AG20443 (cell line): Measurements from ENCODE around the gene SHISAL1.
"Not testable (repeated sequence)": the region's sequence is repeated elsewhere in the genome, so short reads cannot be mapped to it uniquely, and the experiment has no call there.

Experiments used
- DNase-seq: peaks from one replicate; pipeline ENCODE4 v3.0.0; 2012; ENCODE audit warnings: low spot score, mixed read lengths

Gene SHISAL1

DNA sequence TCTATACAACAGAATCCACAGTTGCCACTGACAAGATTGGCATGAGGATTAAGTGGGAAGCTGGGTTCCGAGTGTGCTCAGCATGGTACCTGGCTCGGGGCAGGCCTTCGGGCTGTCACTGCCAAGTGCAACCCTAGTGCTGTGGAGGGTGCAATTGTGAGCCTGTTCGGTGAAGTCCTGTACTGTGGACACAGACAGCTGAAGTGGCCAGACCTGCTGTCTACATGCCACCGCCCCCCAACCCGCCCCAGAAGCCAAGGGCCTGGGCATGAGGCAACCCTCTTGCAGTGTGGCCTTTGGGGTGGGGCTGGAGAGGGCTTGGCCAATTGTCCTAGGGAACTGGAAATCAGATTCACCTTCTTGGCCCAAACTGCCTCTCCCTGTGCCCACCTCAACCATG, 15.6 kb upstream of the SHISAL1 start:
- DNase-seq, result no peak

DNA sequence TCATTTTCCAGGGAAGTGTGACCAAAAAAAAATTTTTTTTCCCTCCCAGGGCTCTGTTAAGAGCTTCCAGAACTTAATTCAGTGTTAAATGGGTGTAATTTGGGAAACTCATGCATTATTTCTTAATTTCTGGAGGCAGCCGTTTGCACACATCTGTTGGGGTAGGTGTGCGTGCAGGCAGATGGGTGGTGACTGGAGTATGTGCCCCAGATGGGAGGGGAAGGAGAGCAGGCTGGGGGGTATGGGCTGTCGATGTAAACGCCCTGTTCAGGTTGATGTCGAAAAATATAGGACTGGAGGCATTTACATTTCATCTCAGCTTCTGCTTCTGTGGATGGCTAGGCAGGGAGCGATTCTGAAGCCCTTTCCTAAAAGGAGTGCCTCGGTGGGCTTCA, 13.7 kb upstream of the SHISAL1 start:
- peak; percentile 46 for DNase-seq

DNA sequence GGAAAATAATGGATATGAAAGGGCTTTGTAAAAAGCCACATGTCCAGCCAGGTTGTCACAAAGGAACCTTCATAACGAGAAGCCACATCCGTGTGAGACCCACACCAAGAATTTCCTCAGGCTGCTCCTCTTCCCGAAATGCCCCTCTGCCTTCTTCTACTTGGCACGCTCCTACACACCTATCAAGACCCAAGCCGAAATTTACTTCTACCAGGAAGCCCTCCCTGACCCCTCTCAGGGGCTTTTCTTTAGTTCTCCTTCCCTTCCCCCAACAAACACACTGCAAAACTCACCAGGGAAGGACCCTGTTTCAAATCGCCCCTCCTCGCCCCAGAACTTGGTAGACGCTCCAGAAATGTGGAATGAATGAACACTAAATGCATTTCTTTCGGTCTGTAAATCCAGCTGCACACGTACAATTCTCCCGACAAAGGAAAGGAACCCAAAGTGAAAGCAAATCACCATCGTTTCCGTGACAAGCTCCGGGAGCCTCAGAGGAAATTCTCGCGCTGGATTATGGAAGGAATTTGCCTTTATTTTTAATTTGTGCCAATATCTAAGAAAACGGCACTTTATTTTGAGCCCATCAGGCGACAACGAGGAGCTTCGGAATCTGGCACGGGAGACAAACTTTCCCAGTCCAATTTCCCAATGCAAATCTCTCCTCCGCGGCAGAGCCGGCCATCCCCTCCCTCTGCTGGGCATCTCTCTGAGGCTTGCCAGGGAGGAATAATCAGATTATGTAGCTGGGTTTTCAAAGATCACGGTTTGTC, 13.2 kb upstream of the SHISAL1 start:
- peak; percentile 67 for DNase-seq

DNA sequence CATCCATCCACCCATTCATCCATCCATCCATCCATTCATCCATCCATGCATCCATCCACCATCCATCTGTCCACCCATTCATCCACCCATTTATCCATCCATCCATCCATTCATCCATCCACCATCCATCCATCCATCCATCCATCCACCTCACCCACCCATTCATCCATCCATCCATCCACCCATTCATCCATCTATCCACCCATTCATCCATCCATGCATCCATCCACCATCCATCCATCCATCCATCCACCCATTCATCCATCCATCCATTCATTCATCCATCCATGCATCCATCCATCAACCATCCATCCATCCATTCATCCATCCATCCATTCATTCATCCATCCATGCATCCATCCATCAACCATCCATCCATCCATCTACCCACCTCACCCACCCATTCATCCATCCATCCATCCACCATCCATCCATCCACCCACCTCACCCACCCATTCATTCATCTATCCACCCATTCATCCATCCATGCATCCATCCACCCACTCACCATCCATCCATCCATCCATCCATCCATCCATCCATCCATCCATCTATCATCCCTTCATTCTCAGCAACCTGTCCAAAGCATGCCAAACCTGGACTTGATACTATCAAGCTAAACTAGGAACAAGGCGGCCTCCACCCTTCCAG, 10.5 kb upstream of the SHISAL1 start:
- DNase-seq, result not testable (repeated sequence)

DNA sequence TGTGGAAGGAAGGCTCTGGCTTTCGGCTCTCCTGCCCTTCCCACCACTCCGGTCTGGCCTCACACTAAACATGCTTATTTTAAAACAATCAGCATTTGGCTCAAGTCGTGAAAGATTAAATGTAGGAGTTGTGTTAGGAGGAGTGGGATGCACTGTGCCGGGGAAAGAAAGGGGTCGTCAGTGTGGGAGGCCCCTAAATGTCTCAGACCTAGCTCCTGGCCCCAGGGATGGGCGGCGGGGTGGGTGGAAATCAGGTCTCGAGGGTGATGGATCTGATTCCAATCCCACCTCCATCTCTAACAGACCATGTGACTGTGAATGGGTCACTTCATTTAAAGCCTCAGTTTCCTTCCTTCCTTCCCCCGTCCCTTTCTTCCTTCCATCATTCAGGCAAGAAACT, 6.9 kb upstream of the SHISAL1 start:
- DNase-seq, result no peak

DNA sequence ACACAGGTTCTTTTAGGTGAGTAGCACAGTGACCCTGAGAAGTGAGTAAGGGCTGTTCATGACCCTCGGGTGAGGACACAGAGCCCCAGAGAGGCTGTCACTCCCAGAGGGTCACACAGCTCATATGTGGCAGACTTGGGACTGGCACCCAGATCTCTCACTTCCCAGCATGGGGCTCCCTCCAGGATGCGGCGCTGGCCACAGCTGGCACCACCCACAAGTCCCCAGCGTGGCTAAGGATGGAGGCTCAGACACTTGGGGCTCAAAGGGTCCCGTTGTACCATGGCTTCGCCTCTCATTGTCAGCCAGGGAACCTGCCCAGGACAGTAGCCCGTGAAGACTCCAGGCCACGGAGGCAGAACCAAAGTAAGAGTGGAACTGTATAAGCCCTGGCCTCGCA, 6.0 kb upstream of the SHISAL1 start:
- DNase-seq, result no peak

DNA sequence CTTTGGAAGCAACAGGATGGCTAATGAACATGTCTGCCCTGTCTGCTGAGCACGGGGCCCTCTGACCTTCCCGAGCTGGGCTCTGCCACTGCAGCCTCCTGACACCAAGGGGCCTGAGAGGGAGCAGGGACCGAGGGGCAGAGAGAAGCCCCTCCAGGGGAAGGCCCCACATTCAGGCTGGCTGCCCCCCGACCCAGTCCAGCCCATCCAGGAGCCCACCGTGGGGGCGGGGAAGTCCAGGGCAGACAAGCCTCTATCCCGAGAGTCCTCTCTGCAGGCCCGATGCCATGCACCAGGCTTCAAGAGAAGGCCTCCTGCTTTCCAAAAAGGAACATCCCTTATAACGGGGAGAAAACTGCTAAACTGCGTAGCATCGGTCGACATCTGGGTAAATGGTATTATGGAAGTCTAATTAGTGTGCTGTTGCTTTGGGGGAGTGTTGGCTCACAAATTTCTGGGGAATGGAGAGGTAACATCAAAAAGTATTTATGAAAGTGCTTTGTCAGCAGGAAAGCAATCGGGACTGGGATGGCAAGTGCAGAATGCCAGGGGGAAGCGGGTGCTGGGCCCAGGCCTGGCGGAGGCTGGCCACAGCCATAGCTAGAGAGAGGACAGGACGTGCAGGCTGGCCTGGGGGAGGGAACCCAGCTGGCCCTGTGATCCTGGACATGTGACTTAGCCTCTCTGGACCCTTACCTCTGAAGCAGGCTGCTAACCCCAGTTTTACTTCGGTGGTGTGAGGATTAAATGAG, 5.3 kb upstream of the SHISAL1 start:
- DNase-seq, result no peak

DNA sequence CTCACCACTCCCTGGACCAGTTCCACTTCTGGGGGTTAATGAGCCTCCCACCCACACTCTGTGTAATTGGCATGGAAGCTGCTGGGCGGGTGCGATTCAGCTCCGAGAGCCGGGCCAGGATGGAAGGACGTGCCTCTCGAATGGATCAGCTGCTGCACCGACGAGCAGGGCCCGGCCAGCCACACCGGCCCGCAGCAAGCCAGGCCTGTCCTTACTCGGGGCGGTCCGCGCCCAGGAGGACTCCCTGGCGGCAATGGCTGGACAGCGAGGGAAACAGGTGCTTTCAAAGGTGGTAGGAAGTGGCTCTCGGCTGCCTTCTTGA, 4.3 kb upstream of the SHISAL1 start:
- DNase-seq, result peak; percentile 33

DNA sequence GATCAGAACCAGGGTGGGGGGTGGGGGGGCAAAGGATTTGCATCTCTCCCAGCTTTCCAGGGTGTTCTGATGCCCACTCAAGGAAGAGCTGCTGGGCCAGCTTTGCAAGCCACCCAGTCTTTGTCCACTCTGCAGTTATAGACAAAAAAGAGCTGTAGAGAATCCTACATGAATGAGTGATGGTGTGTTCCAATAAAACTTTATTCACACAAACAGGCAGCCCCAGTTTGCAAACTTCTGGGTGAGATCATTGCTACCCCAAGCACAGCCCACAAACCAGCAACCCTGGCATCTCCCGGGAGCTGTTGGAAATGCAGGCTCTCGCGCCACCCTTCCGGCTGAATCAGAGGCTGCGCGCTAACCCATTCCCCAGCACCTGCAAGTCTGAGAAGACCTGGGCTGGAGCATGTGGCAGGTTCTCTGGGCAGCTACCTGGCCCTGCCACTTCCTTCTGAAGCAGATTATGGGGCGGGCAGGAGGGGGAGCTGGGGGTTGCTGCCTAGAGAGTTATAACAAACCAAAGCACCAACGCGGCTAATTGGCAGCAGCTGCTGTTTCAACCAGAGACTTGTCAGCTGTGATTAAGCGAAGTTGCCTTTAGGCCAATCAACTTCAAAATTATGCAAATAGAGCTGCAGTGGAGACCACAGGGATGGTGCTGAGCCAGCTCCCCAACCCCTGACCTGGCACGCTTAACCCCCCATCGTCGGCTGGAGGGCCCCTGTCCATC, 3.8 kb upstream of the SHISAL1 start:
- DNase-seq, result no peak

DNA sequence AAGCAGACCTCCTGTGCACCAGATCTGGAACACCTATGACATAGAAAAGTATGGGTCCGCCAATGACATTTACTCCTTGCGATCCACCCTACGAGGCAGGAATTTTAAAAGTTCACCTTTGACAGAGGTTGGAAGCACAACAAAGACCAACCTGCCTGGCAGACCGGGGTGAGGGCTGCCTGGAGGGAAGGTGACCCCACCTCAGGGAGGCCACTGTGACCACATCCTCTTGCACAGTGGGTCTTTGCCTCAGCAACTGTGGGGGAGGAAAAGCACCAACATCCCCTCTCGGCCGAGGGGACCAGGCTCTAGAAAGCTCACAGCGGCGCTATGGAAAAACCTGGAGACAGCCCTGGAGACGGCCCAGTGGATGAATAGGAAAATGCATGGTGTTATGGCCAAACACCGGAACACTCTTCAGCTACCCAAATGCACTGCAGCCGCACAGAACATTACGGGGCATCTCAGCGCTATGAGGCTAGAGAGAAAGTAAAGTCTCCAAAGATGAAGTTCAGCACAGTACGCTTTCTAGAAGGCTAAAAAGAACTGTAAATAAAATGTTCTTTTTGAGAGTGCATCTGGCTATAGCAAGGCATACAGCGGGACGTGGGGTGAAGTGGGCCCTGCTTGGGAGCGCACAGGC, 1.8 kb upstream of the SHISAL1 start:
- no peak for DNase-seq

DNA sequence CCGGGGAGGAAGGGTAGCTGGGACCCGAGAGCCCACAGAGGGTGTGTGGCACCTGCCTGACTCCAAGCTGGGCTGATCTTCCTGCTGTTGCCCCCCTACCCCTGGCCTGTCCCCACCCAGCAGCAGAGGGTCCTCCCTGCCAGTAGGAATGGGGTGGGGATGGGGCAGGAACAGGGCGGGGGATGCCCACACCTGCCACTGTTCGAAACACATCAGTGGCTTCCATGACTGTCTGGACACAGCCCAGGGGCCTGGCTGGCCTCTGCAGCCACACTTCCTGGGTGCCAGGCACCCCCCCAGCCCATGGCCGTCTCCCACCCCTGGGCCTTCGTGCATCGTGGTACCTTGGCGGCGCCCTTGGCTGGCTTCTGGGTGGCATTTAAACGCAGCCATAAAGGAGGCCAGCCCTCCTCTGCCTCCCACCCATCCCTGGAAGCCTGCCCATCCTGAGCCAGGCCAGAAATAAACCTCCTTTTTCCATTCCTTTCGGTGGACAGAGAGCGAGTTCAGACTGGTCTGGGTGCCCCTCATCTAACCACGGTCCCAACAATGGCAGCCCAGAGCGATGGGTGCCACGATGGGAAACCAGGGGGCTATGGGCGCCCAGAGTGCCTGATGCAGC, 745 bp upstream of the SHISAL1 start:
- DNase-seq, result no peak

DNA sequence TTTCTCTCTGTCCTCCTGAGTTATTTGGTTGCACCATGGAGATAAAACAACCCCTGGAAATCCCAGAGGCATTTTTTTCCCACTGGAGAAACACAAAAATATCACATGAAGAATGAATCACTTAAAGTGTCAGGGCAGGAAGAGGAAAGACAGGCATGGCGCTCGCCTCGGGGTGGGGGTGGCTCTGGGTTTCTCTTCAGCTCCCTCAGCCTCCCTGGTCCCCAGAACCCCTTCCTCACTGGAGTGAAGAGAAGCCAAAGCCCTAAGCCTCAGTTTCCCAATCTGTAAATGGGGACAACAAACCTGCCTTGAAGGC, 938 bp downstream of the SHISAL1 start:
- DNase-seq, result peak; percentile 80

DNA sequence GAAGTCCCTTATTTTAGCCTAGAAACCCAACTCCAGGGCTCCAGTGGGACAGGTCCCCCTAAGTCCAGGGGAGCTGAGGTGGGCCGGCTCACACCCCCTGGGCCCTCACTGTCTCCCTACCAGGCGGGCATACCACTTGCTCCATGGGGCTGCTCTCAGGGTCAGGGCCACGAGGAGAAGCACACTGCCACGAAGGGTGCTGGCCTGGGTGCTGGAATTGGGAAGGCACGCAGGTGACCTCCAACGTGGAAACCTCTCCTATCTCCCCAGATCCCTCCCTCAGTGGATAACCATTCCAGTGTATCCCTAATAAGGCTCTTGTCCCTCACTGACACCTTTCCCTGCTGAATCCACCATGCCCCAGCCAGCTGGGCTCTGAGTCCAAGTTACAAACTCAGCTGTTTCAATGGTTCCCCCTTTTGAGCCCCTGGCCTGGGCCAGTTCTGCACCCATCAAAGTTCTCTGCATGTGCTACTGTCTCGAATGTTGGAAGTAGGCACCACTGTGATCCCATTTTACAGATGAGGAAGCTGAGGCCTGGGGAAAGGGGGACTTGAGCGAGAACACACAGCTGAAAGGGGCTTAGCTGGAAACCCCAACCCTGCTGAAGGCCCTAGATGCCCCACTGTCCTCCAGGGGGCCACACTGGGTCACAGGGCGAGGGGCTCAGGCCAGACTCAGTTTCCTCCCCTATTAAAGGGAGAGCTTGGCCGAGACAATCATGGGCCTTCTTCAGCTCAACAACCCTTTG, 1.5 kb downstream of the SHISAL1 start:
- no peak for DNase-seq

DNA sequence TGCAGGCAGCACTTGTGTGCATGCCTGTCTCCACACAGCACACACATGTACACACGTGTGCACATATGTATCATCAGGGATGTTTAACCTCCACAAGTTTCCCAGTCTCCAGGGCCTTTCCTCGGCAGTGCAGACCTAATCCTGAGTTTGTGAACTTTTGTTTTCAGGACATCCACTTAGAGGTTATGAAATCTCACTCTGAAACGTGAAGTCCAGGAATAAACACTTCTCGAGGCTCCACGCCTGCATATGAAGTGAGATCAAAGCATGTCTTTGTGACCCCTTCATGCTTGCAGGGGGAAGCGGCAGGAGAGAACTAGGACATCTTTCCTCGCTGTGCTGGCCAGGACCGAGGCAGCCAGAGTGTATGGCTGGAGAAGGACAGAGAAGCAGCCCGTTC, 3.1 kb downstream of the SHISAL1 start:
- DNase-seq, result no peak

DNA sequence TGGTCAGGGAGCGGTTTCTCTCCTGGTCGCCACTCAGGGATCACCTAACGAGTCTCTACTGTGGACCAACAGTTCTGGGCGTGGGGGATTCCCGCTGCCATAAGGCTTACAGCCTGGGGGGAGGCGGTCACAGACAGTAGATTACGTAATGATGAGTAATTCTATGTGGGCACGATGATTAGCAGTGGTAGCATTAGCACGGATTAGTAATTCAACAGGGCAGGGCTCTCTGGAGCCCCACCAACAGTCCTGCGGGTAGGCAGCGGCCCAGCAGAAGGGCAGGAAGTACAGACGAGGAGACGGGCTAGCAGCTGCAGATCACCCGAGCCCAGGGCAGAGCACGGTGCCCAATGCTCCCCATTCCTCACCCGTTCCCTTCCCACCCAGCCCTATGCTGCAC, 3.6 kb downstream of the SHISAL1 start:
- DNase-seq, result peak; percentile 96

DNA sequence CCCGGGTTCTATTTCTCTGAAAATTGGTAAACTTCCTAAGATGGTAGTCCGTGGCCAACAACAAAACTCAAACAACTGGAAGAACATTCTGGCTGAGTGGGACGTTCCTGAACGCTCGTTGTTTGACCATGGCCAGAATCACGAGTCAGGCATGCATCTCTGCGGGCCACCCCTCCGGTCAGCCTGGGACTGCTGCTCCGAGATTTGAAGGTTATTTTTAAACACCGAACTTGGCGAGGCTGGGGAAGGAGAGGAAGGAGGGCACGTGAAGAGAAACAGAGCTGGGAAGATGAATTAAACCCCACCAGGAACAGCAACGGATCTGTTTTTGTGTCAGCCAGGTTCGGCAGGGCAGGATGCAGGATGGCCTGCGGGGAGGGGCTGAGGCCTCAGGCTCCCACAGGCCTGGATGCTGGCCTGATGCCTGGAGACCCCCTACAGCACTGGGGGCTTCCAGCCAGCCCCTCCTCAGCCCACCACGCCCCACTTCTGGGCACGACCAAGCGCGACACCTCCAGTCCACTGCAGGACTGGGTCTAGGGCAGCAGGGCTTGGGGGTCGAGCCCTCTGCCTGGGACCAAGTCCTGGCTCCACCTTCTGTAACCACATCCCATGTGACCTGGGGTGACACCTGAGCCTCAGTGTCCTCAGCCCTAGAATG, 5.1 kb downstream of the SHISAL1 start:
- DNase-seq, result no peak

DNA sequence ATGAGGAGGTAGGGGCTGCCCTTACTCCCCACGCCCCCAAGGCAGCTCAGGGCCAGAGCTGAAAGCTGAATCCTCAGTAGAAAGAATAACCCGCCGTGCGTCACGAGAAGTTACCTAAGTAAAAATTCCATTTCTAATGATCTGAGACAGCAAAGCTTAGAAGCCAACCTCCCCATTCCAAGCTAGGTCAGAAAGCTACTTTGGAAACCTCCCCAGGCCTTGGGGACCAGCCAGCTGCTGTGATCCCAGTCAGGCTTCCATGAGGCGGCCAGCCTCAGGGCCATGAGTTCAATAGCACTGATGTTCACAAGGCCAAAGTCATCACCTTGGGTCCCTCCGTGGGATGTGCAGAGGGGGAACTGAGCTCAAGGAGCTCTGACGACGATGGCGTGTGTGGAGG, 6.9 kb downstream of the SHISAL1 start:
- DNase-seq, result peak; percentile 50

DNA sequence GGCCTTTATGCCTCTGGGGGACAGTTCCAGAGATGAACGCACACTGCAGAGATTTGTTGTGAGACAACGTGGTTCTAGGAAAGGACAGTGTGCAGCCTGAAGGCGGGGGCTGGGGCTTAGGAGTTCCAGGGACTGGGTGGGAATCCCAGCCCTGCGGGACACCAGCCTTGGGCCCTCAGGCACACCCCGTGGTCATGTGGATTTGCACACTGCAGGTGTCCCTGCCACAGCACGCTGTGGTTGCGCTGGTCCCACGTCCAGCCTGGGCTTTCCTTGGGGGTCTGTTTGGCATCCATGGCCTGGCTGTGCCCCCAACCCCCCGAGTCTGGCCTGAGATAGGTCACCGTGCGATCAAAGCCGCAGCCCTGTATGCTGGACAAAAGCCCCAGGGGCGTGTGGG, 7.3 kb downstream of the SHISAL1 start:
- DNase-seq, result no peak

DNA sequence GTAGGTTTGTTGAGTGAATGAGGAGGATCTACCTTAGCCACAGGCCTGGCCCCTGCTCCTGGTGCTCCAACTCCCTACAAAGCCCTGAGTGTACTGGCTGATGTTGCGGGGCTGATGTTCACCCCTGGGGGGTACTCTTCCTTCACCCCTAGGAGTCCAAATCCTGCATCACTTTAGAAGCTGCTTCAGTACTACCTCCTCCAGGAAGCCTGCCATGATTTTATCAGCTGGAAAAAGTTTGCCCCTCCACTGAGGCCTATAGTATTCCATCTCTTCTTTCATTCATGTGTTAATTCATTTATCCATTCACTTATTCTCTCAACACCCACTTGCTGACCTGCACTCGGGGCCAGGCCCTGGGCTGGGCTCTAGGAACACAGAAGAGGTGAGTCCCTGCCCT, 7.8 kb downstream of the SHISAL1 start:
- no peak for DNase-seq

DNA sequence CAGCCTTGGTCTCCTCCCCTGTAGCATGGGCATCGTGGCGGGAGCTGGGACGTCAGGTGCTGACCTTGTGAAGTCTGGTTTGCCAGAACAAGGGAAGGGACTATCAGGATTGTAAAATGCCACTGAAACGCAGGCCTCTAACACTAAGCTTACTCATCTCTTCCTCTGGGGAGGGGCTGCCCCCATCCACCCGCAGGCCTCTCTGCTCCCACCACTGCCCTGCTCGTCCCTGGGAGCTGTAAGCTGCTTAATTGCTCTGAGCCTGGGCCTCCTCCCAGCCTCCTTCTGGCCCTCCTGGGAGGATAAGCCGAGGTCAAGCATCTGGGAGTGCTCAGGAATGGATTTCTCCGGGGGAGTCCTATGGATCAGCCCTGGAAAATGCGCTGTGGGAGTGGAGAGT, 8.4 kb downstream of the SHISAL1 start:
- DNase-seq, result peak; percentile 70

DNA sequence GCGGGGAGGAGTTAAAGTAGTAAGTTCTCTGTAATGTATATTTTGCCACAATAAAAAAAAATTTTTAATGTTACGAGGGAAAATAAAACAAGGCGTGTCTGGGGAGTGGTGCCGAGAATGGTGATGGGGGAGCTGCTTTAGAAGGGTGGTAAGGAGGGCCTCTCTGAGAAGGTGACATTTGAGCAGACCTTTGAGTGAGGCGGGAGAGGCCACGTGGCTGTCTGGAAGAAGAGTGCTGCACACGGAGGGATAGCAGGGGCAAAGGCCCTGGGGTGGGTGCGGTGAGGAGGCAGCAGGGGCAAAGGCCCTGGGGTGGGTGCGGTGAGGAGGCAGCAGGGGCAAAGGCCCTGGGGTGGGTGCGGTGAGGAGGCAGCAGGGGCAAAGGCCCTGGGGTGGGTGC, 10.4 kb downstream of the SHISAL1 start:
- not testable (repeated sequence) for DNase-seq
